KOPT-K1 (cell line): ENCODE results near the gene WDR76.
"Not testable (repeated sequence)": the region's sequence is repeated elsewhere in the genome, so short reads cannot be mapped to it uniquely, and the experiment has no call there.

Experiments
- H3K27ac ChIP-seq: fragments of 200-600 bp; sonication (generic); 2 replicates; pipeline ENCODE4 v1.5.1; 2016; ENCODE audit warnings: antibody characterized with exemption, mild to moderate bottlenecking, low read depth, low read length; ENCODE audit not compliant: poor library complexity, severe bottlenecking
- H3K36me3 ChIP-seq: fragments of 200-600 bp; sonication (generic); 2 replicates; pipeline ENCODE4 v1.5.1; 2017; ENCODE audit warnings: antibody characterized with exemption, mild to moderate bottlenecking, low read length, moderate library complexity; ENCODE audit not compliant: insufficient read depth
- H3K9me3 ChIP-seq: fragments of 200-600 bp; sonication (generic); 2 replicates; pipeline ENCODE4 v1.5.1; 2017; ENCODE audit warnings: antibody characterized with exemption, low read length, mild to moderate bottlenecking; ENCODE audit not compliant: insufficient read depth, poor library complexity, severe bottlenecking

WDR76 gene

DNA sequence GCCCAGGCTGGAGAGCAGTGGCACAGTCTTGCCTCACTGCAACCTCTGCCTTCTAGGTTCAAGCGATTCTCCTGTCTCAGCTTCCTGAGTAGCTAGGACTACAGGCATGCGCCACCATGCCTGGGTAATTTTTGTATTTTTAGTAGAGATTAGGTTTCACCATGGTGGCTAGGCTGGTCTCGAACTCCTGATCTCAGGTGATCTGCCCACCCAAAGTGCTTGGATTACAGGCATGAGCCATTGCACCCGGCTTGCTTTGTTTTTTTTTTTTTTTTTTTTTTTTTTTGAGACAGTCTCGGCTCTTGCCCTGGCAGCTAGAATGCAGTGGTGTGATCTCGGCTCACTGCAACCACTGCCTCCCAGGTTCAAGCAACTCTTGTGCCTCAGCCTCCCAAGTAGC lies 5.7 kb downstream of the WDR76 start:
- not testable (repeated sequence) for H3K27ac ChIP-seq, H3K9me3 ChIP-seq
- H3K36me3 ChIP-seq = peaks cover 82% of the 10 kb centered on the region

DNA sequence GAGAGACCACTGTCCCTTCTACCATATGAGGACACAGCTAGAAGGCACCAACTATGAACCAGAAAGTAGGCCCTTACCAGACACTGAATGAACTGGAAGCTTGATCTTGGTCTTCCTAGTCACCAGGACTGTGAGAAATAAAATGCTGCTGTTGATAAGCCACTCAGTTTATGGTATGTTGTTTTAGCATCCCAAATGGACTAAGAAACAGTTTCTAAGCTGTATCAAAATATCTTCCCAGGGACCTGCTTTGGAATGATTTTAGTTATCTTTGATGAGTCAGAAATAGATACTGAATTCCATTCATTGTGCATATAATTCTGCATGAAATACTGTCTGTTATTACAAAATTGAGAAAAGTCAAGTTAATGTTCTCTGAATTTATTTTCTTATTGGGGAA lies 18.6 kb downstream of the WDR76 start:
- Histone ChIP-seq H3K27ac (no peak overlapping the region), H3K9me3 (no peaks in the 10 kb centered on the region), H3K36me3 (peaks cover 82% of the 10 kb centered on the region)

- no peak overlapping the region for H3K27ac ChIP-seq
- no peaks in the 10 kb centered on the region for H3K9me3 ChIP-seq
- H3K36me3 ChIP-seq = peaks cover 85% of the 10 kb centered on the region
These were observed 24.4 kb downstream of the WDR76 start for GRCh38 chr15:43851251-43851650.

- H3K27ac ChIP-seq = no peak overlapping the region
- H3K9me3 ChIP-seq = no peaks in the 10 kb centered on the region
- peaks cover 85% of the 10 kb centered on the region for H3K36me3 ChIP-seq
These were observed 25.8 kb downstream of the WDR76 start for GRCh38 chr15:43852607-43853006.

DNA sequence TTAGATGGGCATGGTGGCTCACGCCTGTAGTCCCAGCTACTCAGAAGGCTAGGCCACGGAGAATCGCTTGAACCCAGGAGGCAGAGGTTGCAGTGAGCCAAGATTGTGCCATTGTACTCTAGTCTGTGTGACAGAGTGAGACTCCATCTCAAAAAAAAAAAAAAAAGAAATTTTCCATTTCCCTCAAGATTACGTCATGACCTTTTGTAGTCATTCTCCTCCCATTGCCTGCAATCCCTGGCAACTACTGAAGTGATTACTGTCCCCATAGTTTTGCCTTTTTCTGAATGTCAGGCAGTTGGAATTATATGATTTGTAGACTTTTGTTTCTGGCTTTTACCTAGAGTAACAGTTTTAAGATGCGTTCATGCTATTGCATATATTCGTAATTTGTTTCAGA lies 28.0 kb downstream of the WDR76 start:
- H3K36me3 ChIP-seq = peaks cover 94% of the 10 kb centered on the region
- H3K9me3 ChIP-seq = no peaks in the 10 kb centered on the region
- H3K27ac ChIP-seq = no peak overlapping the region

GRCh38 chr15:43859546-43859945 lies 32.7 kb downstream of the WDR76 start:
- peaks cover 97% of the 10 kb centered on the region for H3K36me3 ChIP-seq
- no peaks in the 10 kb centered on the region for H3K9me3 ChIP-seq
- H3K27ac ChIP-seq = no peak overlapping the region

GRCh38 chr15:43866636-43867035 lies 39.8 kb downstream of the WDR76 start:
- not testable (repeated sequence) for H3K9me3 ChIP-seq, H3K27ac ChIP-seq
- peaks cover 93% of the 10 kb centered on the region for H3K36me3 ChIP-seq

DNA sequence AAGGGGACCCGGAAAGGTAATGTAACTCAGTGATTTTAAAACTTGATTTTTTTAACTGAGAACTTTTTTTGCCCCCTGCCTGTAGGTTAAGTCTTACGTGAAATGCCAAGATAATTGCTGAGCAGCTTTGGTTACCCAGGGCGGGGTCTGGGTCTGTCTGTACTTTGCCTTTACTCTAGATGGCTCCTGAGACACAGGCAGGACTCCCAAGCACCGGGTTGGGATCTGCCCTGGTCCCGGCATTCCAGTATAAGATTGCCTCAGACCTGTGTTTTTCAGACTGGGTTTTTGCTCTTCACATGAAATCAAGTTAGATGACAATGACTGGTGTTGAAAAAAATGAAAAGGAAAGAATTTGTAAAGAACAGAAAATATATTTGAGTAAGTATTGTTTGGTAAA lies 40.3 kb downstream of the WDR76 start:
- Histone ChIP-seq H3K27ac (no peak overlapping the region), H3K9me3 (no peaks in the 10 kb centered on the region), H3K36me3 (peaks cover 94% of the 10 kb centered on the region)

DNA sequence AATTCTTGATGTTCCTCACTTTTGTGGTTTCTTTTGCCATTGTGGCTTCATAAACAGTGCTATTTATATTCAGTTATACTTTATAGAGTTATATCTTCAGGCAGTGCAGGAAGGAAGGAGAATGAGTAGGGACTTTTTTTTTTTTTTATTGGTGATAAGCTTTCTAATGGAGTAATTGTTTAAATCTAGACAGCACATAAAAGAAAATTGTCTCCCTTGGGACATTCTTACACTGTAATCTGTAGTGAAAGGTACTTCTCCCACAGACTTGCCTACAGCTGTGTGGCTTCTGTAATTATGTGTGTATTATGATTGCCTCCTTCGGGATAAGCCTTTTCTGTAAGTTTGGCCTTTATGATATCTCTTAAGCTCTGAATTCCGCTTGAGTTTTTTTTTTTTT lies 41.6 kb downstream of the WDR76 start:
- Histone ChIP-seq H3K27ac (no peak overlapping the region), H3K36me3 (peaks cover 94% of the 10 kb centered on the region), H3K9me3 (no peaks in the 10 kb centered on the region)

- Histone ChIP-seq H3K27ac (no peak overlapping the region), H3K9me3 (no peaks in the 10 kb centered on the region), H3K36me3 (peaks cover 88% of the 10 kb centered on the region)
These were observed 45.0 kb downstream of the WDR76 start for GRCh38 chr15:43871835-43872234.

GRCh38 chr15:43872416-43873020 lies 45.7 kb downstream of the WDR76 start:
- peaks cover 88% of the 10 kb centered on the region for H3K36me3 ChIP-seq
- H3K27ac ChIP-seq = no peak overlapping the region
- H3K9me3 ChIP-seq = no peaks in the 10 kb centered on the region

DNA sequence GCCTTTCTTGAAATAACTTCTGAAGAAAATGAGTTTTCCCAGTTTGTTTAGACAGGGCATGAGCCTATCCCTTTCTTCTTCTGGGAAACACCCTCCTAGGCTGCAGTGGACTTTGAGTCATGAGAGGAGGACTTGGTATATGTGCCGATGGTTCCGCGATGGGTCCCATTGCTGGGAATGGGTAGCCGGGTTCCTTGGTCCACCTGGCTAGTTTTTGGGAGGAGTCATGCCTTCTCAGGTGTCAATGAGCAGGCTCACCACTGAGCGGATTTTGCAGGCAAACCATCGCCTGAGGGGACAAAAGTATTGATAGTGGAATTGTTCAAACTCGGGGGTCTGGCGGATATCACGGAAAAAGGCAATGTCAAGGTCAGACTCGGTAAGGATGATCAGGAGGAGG lies 46.8 kb downstream of the WDR76 start:
- Histone ChIP-seq H3K9me3 (no peaks in the 10 kb centered on the region), H3K27ac (no peak overlapping the region), H3K36me3 (peaks cover 88% of the 10 kb centered on the region)

GRCh38 chr15:43876872-43877271 lies 50.1 kb downstream of the WDR76 start:
- Histone ChIP-seq H3K9me3 (no peaks in the 10 kb centered on the region), H3K36me3 (peaks cover 90% of the 10 kb centered on the region)

DNA sequence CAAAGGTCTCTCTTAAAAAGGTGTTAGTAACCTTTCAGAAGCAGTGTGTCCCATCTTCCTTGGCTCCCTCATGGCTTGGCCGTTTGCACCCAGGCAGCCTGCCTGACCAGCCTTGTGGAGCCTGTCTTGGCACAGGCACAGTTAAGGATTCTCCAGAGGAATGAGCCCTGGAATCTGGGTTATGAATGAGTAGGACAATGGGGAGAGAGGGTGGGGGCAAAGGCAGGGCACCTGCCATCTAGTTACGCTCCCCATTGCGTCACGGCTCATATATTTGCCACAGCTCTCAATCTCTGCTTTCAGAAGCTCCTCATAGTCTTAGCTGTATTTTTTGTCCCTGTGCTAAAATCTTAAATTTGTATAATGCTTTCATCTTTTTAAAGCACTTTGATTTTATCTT lies 50.6 kb downstream of the WDR76 start:
- H3K36me3 ChIP-seq = peaks cover 88% of the 10 kb centered on the region
- no peak overlapping the region for H3K27ac ChIP-seq
- H3K9me3 ChIP-seq = no peaks in the 10 kb centered on the region

More at GRCh38 chr15:43876872-43877271, 50.1 kb downstream of the WDR76 start:
- H3K27ac ChIP-seq = no peak overlapping the region

DNA sequence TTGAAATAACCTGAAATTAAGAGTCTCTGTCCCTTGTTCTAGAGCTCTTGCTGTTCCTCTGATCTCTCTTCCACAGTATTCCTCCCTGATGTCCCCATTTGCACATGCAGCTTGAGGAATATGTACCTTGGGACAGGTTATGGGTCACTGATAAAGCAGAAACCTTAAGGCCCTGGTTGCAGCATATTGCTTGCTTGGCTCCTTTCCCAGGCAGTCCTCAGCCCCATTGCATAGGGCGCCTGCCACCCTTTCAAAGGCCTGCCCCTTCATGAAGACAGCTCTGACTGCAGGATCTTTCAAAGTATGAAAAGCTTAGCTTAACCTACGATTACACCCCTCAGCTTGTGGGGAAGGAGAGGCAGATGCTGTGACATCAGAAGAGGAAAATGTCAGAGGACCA lies 51.6 kb downstream of the WDR76 start:
- Histone ChIP-seq H3K27ac (no peak overlapping the region), H3K36me3 (peaks cover 89% of the 10 kb centered on the region), H3K9me3 (no peaks in the 10 kb centered on the region)
